ENCODE results near the gene NECTIN1.

The NECTIN1 gene

GRCh38 chr11:119710417-119710816 lies 18.6 kb downstream of the NECTIN1 start:
- CTCF ChIA-PET: interaction anchor here (1.4 to 2.0 kb wide), 2 partner anchors 11 to 19 kb away, joined by 6 to 10 read pairs; partner anchors contain the start of gene NECTIN1
- POLR2A ChIA-PET: interaction anchor here (0.7 kb wide), 1 partner anchor 19 kb away, joined by 3 read pairs; the partner anchor contains the start of gene NECTIN1
- H3K4me3 ChIP-seq (ENCODE audit: low read depth, low read length): no peak overlapping the region
- DNase-seq (ENCODE audit: low read depth, low spot score): no peak
- TF ChIP-seq CTCF (IDR thresholded peaks at IDR 0.05; ENCODE audit: insufficient read depth, low read length, missing control alignments): no peak

- CTCF ChIA-PET: interaction anchor here (1.4 to 2.0 kb wide), 2 partner anchors 11 to 20 kb away, joined by 6 to 10 read pairs; partner anchors contain the start of gene NECTIN1
- no peak for TF ChIP-seq CTCF (IDR thresholded peaks at IDR 0.05; ENCODE audit: insufficient read depth, low read length, missing control alignments)
- H3K4me3 ChIP-seq (ENCODE audit: low read depth, low read length): peak overlapping the region; percentile 25
- POLR2A ChIA-PET: no interaction called here
- no peak for DNase-seq (ENCODE audit: low read depth, low spot score)
These were observed 19.2 kb downstream of the NECTIN1 start for GRCh38 chr11:119709638-119710346.

- ChIA-PET CTCF (interaction anchor here (1.4 kb wide), 1 partner anchor 12 kb away, joined by 6 read pairs; no protein-coding TSS in a partner anchor), POLR2A (no interaction called here)
- no peak for TF ChIP-seq CTCF (IDR thresholded peaks at IDR 0.05; ENCODE audit: insufficient read depth, low read length, missing control alignments)
- H3K4me3 ChIP-seq (ENCODE audit: low read depth, low read length): no peak overlapping the region; the same call in 1 of the 2 replicates
- DNase-seq (ENCODE audit: low read depth, low spot score): no peak
These were observed 19.8 kb downstream of the NECTIN1 start for GRCh38 chr11:119709171-119709570.

GRCh38 chr11:119708384-119708783 lies 20.6 kb downstream of the NECTIN1 start:
- H3K4me3 ChIP-seq (ENCODE audit: low read depth, low read length): no peak overlapping the region
- no peak for TF ChIP-seq CTCF (IDR thresholded peaks at IDR 0.05; ENCODE audit: insufficient read depth, low read length, missing control alignments)
- POLR2A ChIA-PET: no interaction called here
- CTCF ChIA-PET: interaction anchor here (0.8 to 1.4 kb wide), 2 partner anchors 12 to 21 kb away, joined by 3 to 4 read pairs; no protein-coding TSS in a partner anchor
- no peak for DNase-seq (ENCODE audit: low read depth, low spot score)

GRCh38 chr11:119706887-119707286 lies 22.1 kb downstream of the NECTIN1 start:
- H3K4me3 ChIP-seq (ENCODE audit: low read depth, low read length): no peak overlapping the region
- TF ChIP-seq CTCF (IDR thresholded peaks at IDR 0.05; ENCODE audit: insufficient read depth, low read length, missing control alignments): peak; percentile 16

GRCh38 chr11:119706029-119706428 lies 23.0 kb downstream of the NECTIN1 start:
- POLR2A ChIA-PET: no interaction called here
- TF ChIP-seq CTCF (IDR thresholded peaks at IDR 0.05; ENCODE audit: insufficient read depth, low read length, missing control alignments): no peak
- no peak overlapping the region for H3K4me3 ChIP-seq (ENCODE audit: low read depth, low read length)
- CTCF ChIA-PET: interaction anchor here (1.9 to 3.9 kb wide), 2 partner anchors 15 to 23 kb away, joined by 5 to 19 read pairs; partner anchors contain the start of gene NECTIN1
- no peak for DNase-seq (ENCODE audit: low read depth, low spot score)

More at GRCh38 chr11:119706887-119707286, 22.1 kb downstream of the NECTIN1 start:
- POLR2A ChIA-PET: no interaction called here
- DNase-seq (ENCODE audit: low read depth, low spot score): no peak
- CTCF ChIA-PET: interaction anchor here (1.9 to 3.9 kb wide), 2 partner anchors 14 to 22 kb away, joined by 5 to 19 read pairs; partner anchors contain the start of gene NECTIN1
